Measurements from ENCODE around the gene NGDN.

Gene NGDN

DNA sequence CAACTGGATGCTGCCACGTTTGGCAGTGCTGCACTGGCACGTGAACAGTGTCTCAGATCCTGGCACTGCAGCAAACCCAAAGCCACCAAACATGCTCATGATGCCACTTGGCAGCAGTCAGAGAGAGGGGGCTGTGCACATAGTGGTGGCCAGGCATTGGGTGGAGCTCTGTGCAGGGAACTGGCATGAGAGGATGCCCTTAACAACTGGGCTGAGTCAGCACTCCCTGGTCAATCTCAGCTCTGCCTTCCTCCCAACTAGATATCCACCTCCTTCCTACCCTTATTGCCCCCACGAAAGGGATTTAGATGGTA lies 45.1 kb downstream of the NGDN start:
- Histone ChIP-seq H3K9me3 (no peaks in the 10 kb centered on the region), H3K4me3 (ENCODE audit: low read depth in 1 of 2, low read length in 1 of 2) (no peak overlapping the region), H3K27me3 (peaks cover 17% of the 10 kb centered on the region), H3K27ac (no peak overlapping the region), H3K36me3 (no peaks in the 10 kb centered on the region), H3K4me1 (ENCODE audit: control insufficient read depth in 1 of 2, insufficient read depth in 1 of 2, low read depth in 1 of 2, low read length in 1 of 2) (no peaks in the 10 kb centered on the region)
- TF ChIP-seq, protein P1, sequence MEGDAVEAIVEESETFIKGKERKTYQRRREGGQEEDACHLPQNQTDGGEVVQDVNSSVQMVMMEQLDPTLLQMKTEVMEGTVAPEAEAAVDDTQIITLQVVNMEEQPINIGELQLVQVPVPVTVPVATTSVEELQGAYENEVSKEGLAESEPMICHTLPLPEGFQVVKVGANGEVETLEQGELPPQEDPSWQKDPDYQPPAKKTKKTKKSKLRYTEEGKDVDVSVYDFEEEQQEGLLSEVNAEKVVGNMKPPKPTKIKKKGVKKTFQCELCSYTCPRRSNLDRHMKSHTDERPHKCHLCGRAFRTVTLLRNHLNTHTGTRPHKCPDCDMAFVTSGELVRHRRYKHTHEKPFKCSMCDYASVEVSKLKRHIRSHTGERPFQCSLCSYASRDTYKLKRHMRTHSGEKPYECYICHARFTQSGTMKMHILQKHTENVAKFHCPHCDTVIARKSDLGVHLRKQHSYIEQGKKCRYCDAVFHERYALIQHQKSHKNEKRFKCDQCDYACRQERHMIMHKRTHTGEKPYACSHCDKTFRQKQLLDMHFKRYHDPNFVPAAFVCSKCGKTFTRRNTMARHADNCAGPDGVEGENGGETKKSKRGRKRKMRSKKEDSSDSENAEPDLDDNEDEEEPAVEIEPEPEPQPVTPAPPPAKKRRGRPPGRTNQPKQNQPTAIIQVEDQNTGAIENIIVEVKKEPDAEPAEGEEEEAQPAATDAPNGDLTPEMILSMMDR (IDR thresholded peaks at IDR 0.05), result no peak

DNA sequence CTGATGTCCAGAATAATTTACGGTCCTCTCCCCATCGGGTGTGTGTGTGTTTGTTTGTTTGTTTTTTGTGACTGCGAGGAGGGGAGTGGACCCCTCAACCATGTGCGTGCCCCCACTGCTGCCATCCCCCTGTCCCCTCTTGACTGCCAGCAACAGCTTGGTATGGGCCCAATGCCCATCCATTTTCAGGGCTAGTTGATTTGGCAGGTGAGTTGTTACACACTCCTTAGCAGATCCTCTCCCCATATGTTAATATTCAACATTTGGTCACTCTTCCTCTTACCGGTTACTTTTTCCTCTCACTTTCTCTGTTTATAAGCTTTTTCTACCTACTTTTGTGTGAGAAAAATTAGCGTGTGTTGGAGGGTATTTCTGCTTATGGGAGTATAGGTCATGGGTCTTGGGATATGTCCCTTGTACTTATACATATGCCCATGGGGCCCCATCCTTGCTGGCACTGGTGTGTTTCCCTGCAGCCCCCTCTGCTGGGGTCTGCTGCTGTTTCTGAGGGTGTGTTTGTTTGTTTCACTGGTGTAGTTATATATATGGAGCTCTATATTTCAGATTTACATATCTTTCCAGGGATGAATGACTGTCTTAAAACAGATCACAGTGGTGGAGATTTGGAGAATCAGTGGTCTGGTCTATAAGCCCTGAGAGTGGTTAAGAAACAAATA lies 48.3 kb downstream of the NGDN start:
- TF ChIP-seq, protein P1 (IDR thresholded peaks at IDR 0.05), result no peak
- H3K9me3 ChIP-seq, result no peaks in the 10 kb centered on the region
- no peaks in the 10 kb centered on the region for H3K36me3 ChIP-seq
- H3K27me3 ChIP-seq, result peaks cover 5% of the 10 kb centered on the region
- no peak overlapping the region for H3K27ac ChIP-seq
- no peak overlapping the region for H3K4me3 ChIP-seq (ENCODE audit: low read depth in 1 of 2, low read length in 1 of 2)
- H3K4me1 ChIP-seq (ENCODE audit: control insufficient read depth in 1 of 2, insufficient read depth in 1 of 2, low read depth in 1 of 2, low read length in 1 of 2), result peaks cover 9 to 18% of the 10 kb centered on the region in 2 experiments

DNA sequence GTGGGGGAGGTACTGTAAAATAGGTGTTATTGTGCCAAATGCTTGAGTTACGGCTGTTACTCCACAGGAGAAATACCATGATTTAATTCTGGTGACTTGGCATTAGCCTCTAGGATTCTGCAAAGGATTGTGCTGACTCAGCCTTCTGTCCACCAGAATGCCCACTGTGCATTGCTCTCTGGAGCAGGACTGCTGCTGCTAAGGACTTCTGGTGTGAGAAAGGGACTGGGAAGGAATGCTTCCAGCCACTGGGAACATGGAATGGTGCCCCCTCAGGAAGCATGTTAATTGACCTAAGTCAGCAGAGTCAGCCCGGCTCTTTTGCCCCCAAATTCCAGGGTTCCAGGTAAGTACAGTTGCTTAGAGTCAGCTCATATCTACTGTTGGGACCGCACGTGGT lies 49.2 kb downstream of the NGDN start:
- Histone ChIP-seq H3K36me3 (no peaks in the 10 kb centered on the region), H3K4me3 (ENCODE audit: low read depth in 1 of 2, low read length in 1 of 2) (no peak overlapping the region), H3K4me1 (ENCODE audit: control insufficient read depth in 1 of 2, insufficient read depth in 1 of 2, low read depth in 1 of 2, low read length in 1 of 2) (peaks cover 18 to 28% of the 10 kb centered on the region in 2 experiments), H3K27ac (no peak overlapping the region), H3K27me3 (no peaks in the 10 kb centered on the region), H3K9me3 (no peaks in the 10 kb centered on the region)
- TF ChIP-seq, protein P1 (IDR thresholded peaks at IDR 0.05), result no peak

DNA sequence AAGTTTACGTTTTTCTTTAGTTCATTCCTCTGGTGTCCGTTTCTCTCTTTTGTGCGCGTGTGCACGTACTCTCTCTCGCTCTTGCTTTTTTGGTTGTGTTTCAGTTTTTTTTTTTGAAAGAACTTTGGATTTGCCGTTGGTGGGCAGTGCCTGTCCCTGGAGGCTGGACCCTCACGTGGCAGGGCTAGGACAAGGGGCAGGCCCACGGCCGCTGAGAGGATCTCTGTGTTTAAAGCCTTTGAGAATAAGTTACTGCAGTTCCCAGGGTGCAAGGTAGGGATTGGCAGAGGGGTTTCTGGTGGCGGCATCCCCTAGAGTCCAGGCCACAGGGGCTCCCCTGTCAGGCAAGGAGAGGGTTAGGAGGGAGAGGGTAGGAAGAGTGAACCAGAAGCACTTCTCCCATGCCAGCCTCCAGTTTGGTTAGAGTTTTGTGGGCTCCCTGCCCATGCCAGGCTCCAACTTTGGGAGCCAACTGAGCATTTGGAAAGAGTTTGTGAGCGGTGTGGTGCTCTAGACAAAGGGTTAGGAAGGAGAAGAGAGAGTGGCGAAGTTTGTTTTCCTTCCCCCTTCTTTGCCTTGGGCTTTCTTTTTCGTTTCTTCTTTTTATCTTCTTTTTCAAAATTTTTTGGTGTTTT lies 51.5 kb downstream of the NGDN start:
- TF ChIP-seq, protein P1 (IDR thresholded peaks at IDR 0.05), result no peak
- no peaks in the 10 kb centered on the region for H3K9me3 ChIP-seq
- H3K36me3 ChIP-seq, result peaks cover 3% of the 10 kb centered on the region
- H3K27ac ChIP-seq, result no peak overlapping the region
- H3K4me3 ChIP-seq (ENCODE audit: low read depth in 1 of 2, low read length in 1 of 2), result no peak overlapping the region
- H3K4me1 ChIP-seq (ENCODE audit: control insufficient read depth in 1 of 2, insufficient read depth in 1 of 2, low read depth in 1 of 2, low read length in 1 of 2), result peaks cover 27 to 40% of the 10 kb centered on the region in 2 experiments
- H3K27me3 ChIP-seq, result no peaks in the 10 kb centered on the region

DNA sequence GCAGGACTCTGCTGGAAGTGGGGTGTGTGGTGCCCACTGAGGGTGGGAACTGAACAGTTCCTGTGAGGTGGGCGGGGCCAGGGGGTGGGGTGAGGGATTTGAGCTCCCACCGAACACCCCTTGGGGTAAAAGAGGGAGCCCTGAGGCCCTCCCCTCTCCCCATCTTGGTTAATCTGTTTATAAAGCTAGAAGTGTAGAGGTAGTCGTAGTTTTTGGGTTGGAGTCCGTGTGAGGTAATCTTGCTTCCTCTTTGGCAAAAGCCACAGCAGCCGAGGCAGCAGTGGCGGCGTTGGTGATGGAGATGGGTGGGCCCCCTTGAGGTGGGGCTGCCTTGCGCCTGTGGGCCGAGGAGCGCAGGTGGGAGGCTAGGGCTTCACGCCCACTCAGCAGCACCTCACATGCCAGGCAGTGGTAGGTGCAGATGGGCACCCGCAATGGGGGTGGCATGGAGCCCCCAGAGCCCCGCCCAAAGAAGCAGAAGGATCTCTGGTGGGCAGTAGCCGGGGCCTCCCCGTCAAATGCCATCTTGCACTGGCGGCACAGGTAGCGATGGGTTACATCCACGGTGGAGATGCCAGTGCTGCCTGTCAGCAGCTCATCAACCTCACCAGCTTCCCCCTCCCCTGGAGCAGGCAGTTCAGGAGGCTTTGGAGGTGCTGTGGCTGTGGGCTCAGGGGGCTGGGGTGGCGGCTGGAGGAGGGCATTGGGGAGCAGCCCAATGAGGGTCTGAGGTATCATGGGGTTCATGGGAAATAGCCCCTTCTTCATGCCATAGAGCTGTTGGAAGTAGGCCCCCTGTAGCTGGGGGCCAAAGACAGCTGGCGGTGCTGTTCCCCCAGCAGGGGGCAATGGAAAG lies 52.5 kb downstream of the NGDN start:
- no peaks in the 10 kb centered on the region for H3K27me3 ChIP-seq
- no peaks in the 10 kb centered on the region for H3K9me3 ChIP-seq
- H3K36me3 ChIP-seq, result peaks cover 13% of the 10 kb centered on the region
- TF ChIP-seq, protein P1 (IDR thresholded peaks at IDR 0.05), result no peak
- H3K27ac ChIP-seq, result no peak overlapping the region
- H3K4me3 ChIP-seq (ENCODE audit: low read depth in 1 of 2, low read length in 1 of 2), result no peak overlapping the region
- peaks cover 27 to 40% of the 10 kb centered on the region in 2 experiments for H3K4me1 ChIP-seq (ENCODE audit: control insufficient read depth in 1 of 2, insufficient read depth in 1 of 2, low read depth in 1 of 2, low read length in 1 of 2)
